ENCODE measurements around the gene BTBD8. TPM values are rescaled to one million over a fixed set of nuclear protein-coding genes. Genes with fewer than 3 reads are reported as not detected.

BTBD8 gene
- total RNA-seq: 6.3 and 8.8 TPM in 2 replicates

DNA sequence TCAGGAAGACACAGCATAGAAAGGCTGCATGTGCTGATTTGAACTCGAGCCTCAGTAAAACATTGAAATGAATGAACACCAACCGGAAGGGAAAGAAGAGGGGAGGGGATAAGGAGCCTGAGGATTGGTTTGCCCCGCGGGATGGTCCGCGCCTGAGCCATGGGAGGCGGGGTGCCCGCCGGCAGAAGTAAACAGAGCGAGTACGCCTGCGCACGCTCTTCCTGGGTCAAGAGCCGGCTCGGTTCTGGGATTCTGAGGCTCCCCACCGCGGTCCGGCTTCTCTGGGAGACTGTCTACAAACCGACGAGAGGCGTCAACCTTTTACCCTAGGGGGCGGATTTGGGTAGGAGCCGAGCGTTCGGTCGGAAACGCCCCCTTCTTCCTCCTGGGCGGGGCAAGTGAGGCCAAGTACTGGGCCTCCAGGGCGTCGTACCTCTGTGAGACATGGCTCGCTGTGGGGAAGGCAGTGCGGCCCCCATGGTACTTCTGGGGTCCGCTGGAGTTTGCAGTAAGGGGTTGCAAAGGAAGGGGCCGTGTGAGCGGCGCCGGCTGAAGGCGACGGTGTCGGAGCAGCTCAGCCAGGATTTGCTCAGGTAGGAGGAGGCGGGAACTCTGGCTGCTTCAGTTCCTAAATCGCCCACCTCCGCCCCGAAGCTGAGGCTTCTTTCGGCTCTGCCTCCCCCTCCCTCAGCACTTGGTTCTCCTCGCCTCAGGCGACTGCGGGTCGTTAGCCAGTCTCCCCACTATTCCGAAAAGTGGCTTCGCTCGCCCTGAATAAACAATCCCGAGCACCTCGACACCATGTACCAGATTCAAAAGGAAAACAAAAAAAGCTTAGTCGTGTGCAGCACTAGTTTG, at the start of gene BTBD8:
BTBD8 (plus strand) TSS at position 218 of the 858 bp plus-strand sequence; CDS start at position 445, 227 bp downstream.

DNA sequence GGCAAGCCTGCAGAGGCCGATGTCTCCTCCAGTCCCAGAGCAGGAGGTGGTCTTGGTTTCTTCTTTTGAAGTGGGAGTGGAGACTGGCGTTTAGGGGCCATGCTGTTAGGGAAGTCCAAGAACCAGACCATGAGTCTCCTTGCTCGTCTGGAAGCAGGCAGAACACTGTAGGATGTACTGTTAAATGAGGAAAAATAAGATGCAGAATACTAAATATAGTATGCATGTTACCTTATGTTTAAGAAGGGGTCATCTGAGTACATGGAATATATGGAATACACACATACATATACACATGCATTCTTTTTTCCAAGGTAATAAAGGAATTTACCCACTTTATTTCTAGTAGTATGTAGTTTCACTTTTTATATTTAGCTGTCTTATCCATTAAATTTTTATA, 4.8 kb upstream of the BTBD8 start, which contains the start of gene SETSIP:
SETSIP (minus strand) TSS at position 101 of the 400 bp plus-strand sequence; CDS start at position 101, 0 bp downstream.

DNA sequence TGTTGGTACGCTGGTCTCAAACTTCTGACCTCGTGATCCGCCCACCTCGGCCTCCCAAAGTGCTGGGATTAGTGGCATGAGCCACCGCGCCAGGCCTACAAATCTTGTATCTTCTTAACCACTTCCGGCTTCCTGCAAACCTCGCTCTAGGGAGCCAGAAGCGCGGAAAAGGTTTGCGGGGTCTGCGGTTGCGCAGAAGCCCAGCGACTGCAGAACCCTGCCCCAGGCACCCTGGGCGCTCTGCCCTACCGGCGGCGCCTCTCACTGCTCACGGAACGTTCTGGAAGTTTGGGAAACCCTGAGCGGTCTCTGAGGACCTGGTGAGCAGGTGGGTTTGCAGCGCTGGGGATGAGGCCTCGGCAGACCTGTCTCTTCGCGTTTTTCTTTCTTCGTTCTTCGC, 137.6 kb downstream of the BTBD8 start, which contains the start of gene C1orf146:
C1orf146 (plus strand) TSS at position 195 of the 400 bp plus-strand sequence. CDS start 13,506 bp downstream, outside the sequence.

Other genes starting within 250 kb of the BTBD8 start
- gene TGFBR3, start 194.2 kb upstream of the BTBD8 start, total RNA-seq: 59.5 and 76.8 TPM in 2 replicates
- not detected in 2 replicates for gene BRDT, start 130.9 kb upstream of the BTBD8 start, total RNA-seq
- 0.13 TPM in 1 of 2 replicates, not detected in the other for gene EPHX4, start 50.4 kb upstream of the BTBD8 start, total RNA-seq
- 0.26 TPM in 1 of 2 replicates, not detected in the other for gene SETSIP, start 4.9 kb upstream of the BTBD8 start, total RNA-seq
- gene C1orf146, start 137.6 kb downstream of the BTBD8 start, total RNA-seq: not detected in 2 replicates
- gene GLMN, start 218.6 kb downstream of the BTBD8 start, total RNA-seq: 17.0 and 17.4 TPM in 2 replicates
- gene RPAP2, start 218.7 kb downstream of the BTBD8 start, total RNA-seq: 15.9 and 26.9 TPM in 2 replicates